Gastroesophageal sphincter (tissue), 4 donors: ENCODE results near the gene ZNF445. TPM values are rescaled to one million over a fixed set of nuclear protein-coding genes. Genes with fewer than 3 reads are reported as not detected.

Experiments
- ATAC-seq: fragments of 150-250 bp; one replicate; pipeline ENCODE4 v1.9.1; 2016; ENCODE audit warnings: mild to moderate bottlenecking, moderate library complexity
- H3K27ac ChIP-seq, 4 donors: fragments of 200-600 bp; sonication (generic) in 3 of 4; 1 replicate in 3 of 4; 2 replicates in 1 of 4; pipeline ENCODE4 v1.5.1; 2016 to 2019
- H3K27me3 ChIP-seq: fragments of 200-600 bp; sonication (generic); one replicate; pipeline ENCODE4 v1.5.1; 2019
- H3K36me3 ChIP-seq, 2 donors: fragments of 200-600 bp; sonication (generic); one replicate each; pipeline ENCODE4 v1.5.1; 2019; ENCODE audit warnings: control low read depth in 1 of 2
- H3K4me1 ChIP-seq, 3 donors: fragments of 200-600 bp; sonication (generic); 1 replicate in 2 of 3; 2 replicates in 1 of 3; pipeline ENCODE4 v1.5.1; 2016 to 2019; ENCODE audit warnings: control low read depth in 2 of 3
- H3K4me3 ChIP-seq, 2 donors: fragments of 200-600 bp; sonication (generic); one replicate each; pipeline ENCODE4 v1.5.1; 2019; ENCODE audit warnings: mild to moderate bottlenecking in 1 of 2, moderate library complexity in 1 of 2
- H3K9me3 ChIP-seq, 3 donors: fragments of 200-600 bp; sonication (generic); one replicate each; pipeline ENCODE4 v1.5.1; 2017 to 2019; ENCODE audit warnings: control low read depth in 2 of 3
- EP300 ChIP-seq: sonication (generic); formaldehyde crosslinking; IDR thresholded peaks from one replicate; pipeline ENCODE4 v1.6.1; 2017; ENCODE audit warnings: antibody characterized with exemption, mild to moderate bottlenecking
- POLR2A ChIP-seq, 2 donors: fragments of 450-650 bp; IDR thresholded peaks; one replicate each; pipeline ENCODE4 v1.6.1; 2017; ENCODE audit warnings: antibody characterized with exemption in 2 of 2, mild to moderate bottlenecking in 2 of 2, moderate library complexity in 1 of 2
- POLR2AphosphoS5 ChIP-seq: sonication (generic); formaldehyde crosslinking; IDR thresholded peaks from one replicate; pipeline ENCODE4 v1.6.1; 2017; ENCODE audit warnings: antibody characterized with exemption
- WGBS, 2 donors: methylation state at CpG; one replicate each; pipeline ENCODE4 v1.1.5; 2018; ENCODE audit warnings: low coverage in 1 of 2; 5-methylcytosine and 5-hydroxymethylcytosine counted together
- total RNA-seq, 4 donors: library from RNA; depleted of rRNA; stranded (reverse); fragments of >200 nt; gene quantifications; one replicate each; pipeline ENCODE4 v1.1.0, GENCODE V29; 2016
- TF ChIP-seq, protein P1 (sequence below), 4 experiments: fragments of 200-600 bp in 2 of 4; fragments of 450-650 bp in 2 of 4; sonication (generic) in 1 of 4; IDR thresholded peaks; one replicate each; pipeline ENCODE4 v1.5.1; 2017 to 2019; ENCODE audit warnings: antibody characterized with exemption in 4 of 4, mild to moderate bottlenecking in 2 of 4, moderate library complexity in 2 of 4

ZNF445 gene
- total RNA-seq, 4 donors from 2014 or later: 8.9 to 15.2 (median 12.6) TPM

GRCh38 chr3:44428910-44429309 is 48.6 kb downstream of the ZNF445 start:
- ATAC-seq: no peak
- TF ChIP-seq POLR2AphosphoS5: no peak
- no peak for TF ChIP-seq POLR2A (IDR thresholded peaks at IDR 0.05)
- TF ChIP-seq, protein P1, sequence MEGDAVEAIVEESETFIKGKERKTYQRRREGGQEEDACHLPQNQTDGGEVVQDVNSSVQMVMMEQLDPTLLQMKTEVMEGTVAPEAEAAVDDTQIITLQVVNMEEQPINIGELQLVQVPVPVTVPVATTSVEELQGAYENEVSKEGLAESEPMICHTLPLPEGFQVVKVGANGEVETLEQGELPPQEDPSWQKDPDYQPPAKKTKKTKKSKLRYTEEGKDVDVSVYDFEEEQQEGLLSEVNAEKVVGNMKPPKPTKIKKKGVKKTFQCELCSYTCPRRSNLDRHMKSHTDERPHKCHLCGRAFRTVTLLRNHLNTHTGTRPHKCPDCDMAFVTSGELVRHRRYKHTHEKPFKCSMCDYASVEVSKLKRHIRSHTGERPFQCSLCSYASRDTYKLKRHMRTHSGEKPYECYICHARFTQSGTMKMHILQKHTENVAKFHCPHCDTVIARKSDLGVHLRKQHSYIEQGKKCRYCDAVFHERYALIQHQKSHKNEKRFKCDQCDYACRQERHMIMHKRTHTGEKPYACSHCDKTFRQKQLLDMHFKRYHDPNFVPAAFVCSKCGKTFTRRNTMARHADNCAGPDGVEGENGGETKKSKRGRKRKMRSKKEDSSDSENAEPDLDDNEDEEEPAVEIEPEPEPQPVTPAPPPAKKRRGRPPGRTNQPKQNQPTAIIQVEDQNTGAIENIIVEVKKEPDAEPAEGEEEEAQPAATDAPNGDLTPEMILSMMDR (IDR thresholded peaks at IDR 0.05): no peak
- TF ChIP-seq EP300: no peak
- 69 to 81% methylated on average over 2 to 4 of the region's 7 CpGs for WGBS, 2 donors
- H3K4me1 ChIP-seq: no peaks in the 10 kb centered on the region
- no peak overlapping the region for H3K4me3 ChIP-seq
- peaks cover 10% of the 10 kb centered on the region for H3K27me3 ChIP-seq
- no peaks in the 10 kb centered on the region for H3K36me3 ChIP-seq
- no peaks in the 10 kb centered on the region for H3K9me3 ChIP-seq
- no peak overlapping the region for H3K27ac ChIP-seq

DNA sequence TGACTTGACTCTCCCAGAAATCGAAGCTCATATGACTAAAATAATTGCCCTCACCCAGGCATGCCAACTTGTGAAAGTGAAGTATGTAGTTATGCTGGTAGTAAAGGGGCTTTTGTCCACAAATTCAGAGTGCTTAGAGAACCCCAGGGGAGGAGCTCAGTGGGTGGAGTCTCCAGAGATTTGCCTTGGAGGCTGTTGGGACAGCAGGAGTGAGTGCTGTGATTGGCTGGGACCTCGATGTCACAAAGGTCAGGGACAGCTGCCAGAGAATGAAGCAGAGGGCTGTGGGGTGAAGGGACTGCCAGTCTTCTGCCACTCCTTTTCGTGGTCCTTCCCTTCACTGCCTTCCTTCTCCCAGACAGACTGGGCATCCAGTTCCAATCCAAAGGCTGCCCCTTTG is 49.8 kb downstream of the ZNF445 start:
- peaks cover 15% of the 10 kb centered on the region for H3K27me3 ChIP-seq
- H3K4me1 ChIP-seq: no peaks in the 10 kb centered on the region
- no peaks in the 10 kb centered on the region for H3K9me3 ChIP-seq
- H3K36me3 ChIP-seq: no peaks in the 10 kb centered on the region
- no peak overlapping the region for H3K4me3 ChIP-seq
- ATAC-seq: no peak
- H3K27ac ChIP-seq: no peak overlapping the region
- 74 to 83% methylated on average over 2 to 3 of the region's 3 CpGs for WGBS, 2 donors
- TF ChIP-seq, protein P1 (IDR thresholded peaks at IDR 0.05): no peak
- no peak for TF ChIP-seq POLR2AphosphoS5
- no peak for TF ChIP-seq POLR2A (IDR thresholded peaks at IDR 0.05)
- TF ChIP-seq EP300: no peak

- TF ChIP-seq, protein P1 (IDR thresholded peaks at IDR 0.05): no peak
- TF ChIP-seq EP300: no peak
- no peak for TF ChIP-seq POLR2A (IDR thresholded peaks at IDR 0.05)
- TF ChIP-seq POLR2AphosphoS5: no peak
- no peak for ATAC-seq
- Histone ChIP-seq H3K4me3 (no peak overlapping the region), H3K4me1 (no peaks in the 10 kb centered on the region), H3K27ac (no peak overlapping the region), H3K27me3 (peaks cover 23% of the 10 kb centered on the region), H3K36me3 (no peaks in the 10 kb centered on the region), H3K9me3 (no peaks in the 10 kb centered on the region)
- WGBS, 2 donors: 68 to 71% methylated on average over 1 to 2 of the region's 3 CpGs
Measured at GRCh38 chr3:44424758-44425157, 52.7 kb downstream of the ZNF445 start.

GRCh38 chr3:44421280-44421679 is 56.2 kb downstream of the ZNF445 start:
- H3K4me3 ChIP-seq: no peak overlapping the region
- 80% methylated on average over 2 of the region's 6 CpGs; no CpG with 5 or more reads in 1 of the 2 donors for WGBS, 2 donors
- no peak for ATAC-seq
- no peaks in the 10 kb centered on the region for H3K4me1 ChIP-seq
- H3K36me3 ChIP-seq: no peaks in the 10 kb centered on the region
- peaks cover 23% of the 10 kb centered on the region for H3K27me3 ChIP-seq
- TF ChIP-seq POLR2A (IDR thresholded peaks at IDR 0.05) (no peak), EP300 (no peak), POLR2AphosphoS5 (no peak)
- TF ChIP-seq, protein P1 (IDR thresholded peaks at IDR 0.05): no peak
- H3K27ac ChIP-seq: no peak overlapping the region
- no peaks in the 10 kb centered on the region for H3K9me3 ChIP-seq

- TF ChIP-seq, protein P1 (IDR thresholded peaks at IDR 0.05): no peak
- TF ChIP-seq POLR2AphosphoS5 (no peak), POLR2A (IDR thresholded peaks at IDR 0.05) (no peak), EP300 (no peak)
- ATAC-seq: no peak
- Histone ChIP-seq H3K27me3 (peaks cover 23% of the 10 kb centered on the region), H3K27ac (no peak overlapping the region), H3K4me1 (no peaks in the 10 kb centered on the region), H3K36me3 (no peaks in the 10 kb centered on the region), H3K9me3 (no peaks in the 10 kb centered on the region), H3K4me3 (no peak overlapping the region)
- WGBS, 2 donors: no CpG with 5 or more reads among the region's 1 CpG
Measured at GRCh38 chr3:44420676-44421075, 56.8 kb downstream of the ZNF445 start.
